Endometrium (tissue), 2 donors: ENCODE measurements around the gene CLEC2D.
"Not testable (repeated sequence)": the region's sequence is repeated elsewhere in the genome, so short reads cannot be mapped to it uniquely, and the experiment has no call there.

Experiments used
- FAIRE-seq: peaks from 2 replicates; lab custom pipeline; 2012; peaks lifted over from hg19 to GRCh38; lab: Jason Lieb, UNC
- donor health status: control.
- donor health status: control.

The CLEC2D gene

DNA sequence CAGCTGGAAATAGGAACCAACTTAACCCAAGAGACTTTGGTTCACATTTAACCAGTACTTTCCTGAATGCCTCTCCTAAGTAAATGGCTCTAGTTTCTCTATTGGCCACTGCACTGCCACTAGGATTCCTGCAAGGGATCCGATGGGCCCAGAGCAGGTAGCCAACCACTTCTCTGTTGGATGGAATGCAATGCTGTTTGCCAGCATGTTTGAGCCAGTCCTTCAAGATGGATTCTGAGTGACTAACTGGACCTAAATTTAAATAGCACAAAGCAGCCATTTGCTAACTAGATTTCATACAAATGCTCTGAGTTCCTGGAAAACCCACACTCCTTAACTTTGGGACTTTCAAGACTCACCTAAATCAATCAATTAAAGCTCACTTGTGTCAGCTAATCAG is 9.5 kb upstream of the CLEC2D start:
- FAIRE-seq = no peak

DNA sequence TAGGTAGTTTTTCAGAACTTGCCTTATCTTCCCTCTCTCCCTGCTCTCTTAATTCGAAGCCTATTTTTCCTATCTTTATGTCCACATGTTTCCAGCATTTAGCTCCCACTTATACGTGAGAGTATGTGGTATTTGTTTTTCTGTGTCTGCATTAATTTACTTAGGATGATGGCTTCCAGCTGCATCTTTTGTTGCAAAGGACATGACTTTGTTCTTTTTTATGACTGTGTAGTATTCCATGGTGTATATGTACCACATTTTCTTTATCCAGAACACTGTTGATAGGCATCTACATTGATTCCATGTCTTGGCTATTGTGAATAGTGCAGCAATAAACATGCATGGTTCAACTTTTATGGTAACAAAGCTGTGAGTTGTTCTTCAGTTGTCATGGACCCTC is 7.8 kb upstream of the CLEC2D start:
- FAIRE-seq = no peak

DNA sequence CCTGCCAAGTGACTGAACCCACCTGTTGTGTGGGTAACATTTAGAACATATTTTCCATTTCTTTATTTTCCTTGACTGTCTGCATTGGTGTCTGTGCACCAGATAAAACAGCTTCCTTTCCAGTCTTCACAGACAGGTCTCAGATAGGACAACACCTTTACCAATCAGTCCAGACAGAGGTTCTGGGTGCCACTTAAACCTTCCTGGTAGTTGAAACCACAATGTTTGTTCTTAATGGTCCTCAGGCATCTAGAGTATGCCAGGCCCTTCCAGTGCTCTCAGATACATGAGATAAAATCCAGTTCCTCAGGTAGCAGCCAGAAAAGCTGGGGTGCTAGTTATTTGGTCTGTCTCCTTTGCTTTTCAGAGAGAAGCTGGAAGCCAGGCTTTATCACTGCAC is 7.0 kb upstream of the CLEC2D start:
- FAIRE-seq = no peak

DNA sequence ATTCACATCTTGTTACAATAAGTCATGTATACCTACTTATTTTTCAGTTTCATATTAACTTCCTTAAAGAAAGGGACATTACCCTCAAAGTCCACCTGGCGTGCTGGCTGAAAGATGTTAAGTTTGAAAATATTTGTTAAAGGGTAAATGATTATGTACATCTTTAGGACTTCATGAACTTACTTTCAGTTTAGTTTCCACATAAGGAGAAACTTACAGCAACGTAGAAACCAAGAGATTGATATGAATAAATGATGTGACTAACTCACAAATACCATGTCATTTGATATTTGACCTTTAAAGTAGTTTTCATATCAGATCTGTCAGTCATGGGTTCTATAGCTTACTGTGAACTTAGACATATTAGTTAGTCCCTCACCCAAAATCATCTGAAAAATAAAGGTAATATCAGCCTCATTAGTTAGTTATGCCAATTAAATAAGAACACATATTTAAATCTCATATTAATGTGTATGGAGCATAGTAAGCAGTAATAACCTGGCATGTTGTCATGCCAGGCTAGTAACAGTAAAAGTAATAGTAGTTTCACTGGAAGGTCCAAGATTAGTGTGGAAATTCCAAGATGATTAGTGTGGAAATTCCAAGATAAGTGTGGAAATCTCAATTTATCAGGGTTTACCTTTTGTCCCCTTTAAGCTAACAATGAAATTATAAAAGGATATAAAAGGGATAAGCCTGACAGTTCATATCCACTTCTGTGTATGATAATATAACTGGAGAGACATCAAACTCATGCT is 1.9 kb upstream of the CLEC2D start:
- FAIRE-seq = no peak

DNA sequence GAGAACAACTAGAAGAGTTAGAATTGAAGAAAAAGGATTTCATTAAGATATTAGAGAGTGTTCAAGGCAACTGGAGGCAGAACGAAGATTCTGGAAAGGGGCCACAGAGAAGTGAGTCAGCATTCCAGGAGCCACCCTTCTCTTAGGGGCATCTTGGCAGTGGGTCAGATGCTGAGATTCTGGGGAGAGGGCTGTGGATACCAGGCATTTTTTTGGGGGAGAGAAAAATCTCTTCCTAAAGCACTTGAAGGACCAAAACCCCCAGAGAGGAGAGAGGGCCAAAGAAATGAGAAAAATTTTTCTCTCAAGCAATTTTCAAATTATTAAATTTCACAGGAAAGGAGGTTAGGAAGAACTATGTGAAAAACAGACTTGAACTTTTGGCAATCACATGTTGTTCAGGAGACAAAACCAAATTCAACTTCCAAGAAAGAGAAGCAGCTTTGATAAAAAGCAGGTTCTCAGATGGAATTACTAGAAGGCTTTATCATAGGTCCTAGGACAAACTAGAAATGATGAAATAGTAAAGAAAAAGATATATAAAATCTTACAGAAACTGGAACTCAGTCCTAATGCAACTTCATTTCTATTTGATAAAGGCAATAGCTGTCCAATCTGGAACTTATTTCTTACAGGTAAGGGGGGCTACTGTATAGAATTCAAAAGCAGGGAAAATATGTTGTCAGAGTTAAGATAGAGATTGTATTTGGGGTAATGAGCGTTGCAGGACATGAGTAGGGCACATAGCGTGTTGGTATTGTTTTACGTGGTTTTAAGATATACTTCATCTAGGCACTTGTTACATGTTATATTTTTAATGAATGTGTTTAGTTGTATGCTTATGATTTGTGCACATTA is 1.1 kb upstream of the CLEC2D start:
- no peak for FAIRE-seq

DNA sequence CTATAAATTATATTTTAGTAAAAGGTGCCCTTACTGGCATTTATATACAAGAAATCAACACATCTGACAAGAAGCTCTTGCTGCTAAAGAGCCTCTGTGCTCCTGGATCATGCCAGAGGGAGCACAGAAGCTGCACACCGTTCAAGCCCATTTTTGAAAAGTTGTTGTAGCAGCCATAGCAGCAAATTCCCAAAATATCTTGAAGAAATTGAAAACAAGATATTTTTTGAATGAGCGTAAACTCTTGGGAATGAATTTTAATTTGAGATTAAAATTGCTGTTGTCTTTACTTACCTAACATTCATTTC is 540 bp upstream of the CLEC2D start:
- no peak for FAIRE-seq

DNA sequence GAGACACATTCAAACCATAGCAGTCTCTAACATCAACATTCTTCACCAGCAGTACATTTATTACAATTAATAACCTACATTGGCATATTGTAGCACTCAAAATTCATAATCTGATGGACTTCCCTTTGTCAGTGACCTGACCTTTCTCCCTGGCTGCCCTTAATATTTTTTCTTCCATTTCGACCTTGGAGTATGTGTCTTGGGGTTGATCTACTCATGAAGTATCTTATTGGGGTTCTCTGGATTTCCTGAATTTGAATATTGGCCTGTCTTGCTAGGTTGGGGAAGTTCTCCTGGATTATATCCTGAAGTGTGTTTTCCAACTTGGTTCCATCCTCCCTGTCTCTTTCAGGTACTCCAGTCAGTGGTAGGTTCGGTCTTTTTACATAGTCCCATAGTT is 2.8 kb downstream of the CLEC2D start:
- FAIRE-seq = not testable (repeated sequence)

DNA sequence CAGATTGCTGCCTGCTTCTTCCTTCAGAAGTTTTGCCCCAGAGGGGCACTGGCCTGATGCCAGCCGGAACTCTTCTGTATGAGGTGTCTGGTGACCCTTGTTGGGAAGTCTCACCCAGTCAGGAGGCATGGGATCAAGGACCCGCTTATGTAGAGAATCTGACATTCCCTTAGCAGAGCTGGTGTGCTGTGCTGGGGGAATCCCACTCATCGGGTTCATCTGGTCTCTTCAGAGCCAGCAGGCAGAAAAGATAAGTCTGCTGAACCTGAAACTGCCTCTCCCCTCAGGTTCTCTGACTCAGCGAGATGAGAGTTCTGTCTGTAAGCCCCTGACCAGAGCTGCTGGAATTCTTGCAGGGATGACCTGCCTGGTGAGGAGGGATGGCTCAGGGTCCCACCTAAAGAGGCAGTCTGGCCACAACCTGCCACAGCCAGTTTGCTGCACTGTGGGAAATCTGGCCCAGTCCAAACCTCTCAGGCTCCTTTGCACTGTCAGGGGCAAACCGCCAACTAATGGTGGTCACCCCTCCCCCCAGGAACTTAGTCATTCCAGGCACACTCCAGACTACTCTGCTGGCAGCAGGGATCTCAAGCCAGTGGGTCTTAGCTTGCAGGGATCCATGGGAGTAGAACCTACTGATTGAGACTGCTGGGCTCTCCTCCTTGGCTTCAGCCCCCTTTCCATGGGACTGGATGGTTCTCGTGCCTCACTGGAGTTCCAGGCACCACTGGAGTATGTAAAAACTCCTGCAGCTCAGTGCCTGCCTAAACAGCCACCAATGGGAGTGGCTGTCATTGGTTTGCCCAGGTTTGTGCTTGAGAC is 4.1 kb downstream of the CLEC2D start:
- no peak for FAIRE-seq

DNA sequence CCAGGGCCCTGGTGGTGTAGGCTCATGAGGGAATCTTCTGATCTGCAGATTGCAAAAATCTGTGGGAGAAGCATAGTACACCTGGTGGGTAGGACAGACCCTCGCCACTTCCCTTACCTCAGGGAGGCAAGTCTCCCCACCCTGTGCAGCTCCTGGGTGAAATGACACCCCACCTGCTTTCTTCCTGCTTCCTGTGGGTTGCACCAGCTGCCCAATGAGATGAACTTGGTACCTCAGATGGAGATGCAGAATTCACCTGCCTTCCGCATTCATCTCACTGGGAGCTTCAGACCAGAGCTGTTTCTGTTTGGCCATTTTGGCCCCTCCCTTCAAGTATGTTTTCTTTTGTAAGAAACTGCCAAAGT is 4.7 kb downstream of the CLEC2D start:
- no peak for FAIRE-seq

DNA sequence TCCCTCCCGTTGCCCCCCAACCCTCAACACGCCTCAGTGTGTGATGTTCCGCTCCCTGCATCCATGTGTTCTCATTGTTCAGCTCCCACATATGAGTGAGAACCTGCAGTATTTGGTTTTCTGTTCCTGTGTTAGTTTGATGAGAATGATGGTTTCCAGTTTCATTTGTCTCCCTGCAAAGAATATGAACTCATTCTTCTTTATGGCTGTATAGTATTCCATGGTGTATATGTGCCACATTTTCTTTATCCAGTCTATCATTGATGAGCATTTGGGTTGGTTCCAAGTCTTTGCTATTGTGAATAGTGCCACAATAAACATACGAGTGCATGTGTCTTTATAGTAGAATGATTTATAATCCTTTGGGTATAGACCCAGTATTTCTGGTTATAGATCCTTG is 13.0 kb downstream of the CLEC2D start:
- not testable (repeated sequence) for FAIRE-seq

DNA sequence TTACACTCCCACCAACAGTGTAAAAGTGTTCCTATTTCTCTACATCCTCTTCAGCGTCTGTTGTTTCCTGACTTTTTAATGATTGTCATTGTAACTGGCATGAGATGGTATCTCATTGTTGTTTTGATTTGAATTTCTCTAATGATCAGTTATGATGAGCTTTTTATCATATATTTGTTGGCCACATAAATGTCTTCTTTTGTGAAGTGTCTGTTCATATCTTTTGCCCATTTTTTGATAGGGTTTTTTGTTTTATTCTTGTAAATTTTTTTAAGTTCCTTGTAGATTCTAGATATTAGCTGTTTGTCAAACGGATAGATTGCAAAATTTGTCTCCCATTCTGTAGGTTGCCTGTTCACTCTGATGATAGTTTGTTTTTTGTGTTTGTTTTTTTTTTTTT is 13.4 kb downstream of the CLEC2D start:
- peak; percentile 53 for FAIRE-seq

DNA sequence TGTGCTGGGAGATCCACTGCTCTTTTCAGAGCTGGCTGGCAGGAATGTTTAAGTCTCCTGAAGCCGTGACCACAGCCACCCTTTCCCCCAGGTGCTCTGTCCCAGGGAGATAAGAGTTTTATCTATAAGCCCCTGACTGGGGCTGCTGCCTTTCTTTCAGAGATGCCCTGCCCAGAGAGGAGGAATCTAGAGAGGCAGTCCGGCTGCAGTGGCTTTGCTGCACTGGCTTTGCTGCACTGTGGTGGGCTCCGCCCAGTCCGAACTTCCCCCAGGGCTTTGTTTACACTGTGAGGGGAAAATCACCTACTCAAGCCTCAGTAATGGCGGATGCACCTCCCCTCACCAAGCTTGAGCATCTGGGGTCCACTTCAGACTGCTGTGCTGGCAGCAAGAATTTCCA is 15.9 kb downstream of the CLEC2D start:
- not testable (repeated sequence) for FAIRE-seq

DNA sequence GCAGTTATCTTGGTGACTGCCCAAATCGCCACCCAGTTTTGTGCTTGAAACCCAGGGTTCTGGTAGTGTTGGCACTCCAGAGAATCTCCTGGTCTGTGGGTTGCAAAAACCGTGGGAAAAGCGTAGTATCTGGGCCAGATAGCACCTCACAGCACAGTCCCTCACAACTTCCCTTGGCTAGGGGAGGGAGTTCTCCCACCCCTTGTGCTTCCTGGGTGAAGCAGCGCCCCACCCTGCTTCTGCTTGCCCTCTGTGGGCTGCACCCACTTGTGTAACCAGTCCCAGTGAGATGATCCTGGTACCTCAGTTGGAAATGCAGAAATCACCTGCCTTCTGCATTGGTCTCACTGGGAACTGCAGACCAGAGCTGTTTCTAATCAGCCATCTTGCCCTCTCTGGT is 16.4 kb downstream of the CLEC2D start:
- no peak for FAIRE-seq

DNA sequence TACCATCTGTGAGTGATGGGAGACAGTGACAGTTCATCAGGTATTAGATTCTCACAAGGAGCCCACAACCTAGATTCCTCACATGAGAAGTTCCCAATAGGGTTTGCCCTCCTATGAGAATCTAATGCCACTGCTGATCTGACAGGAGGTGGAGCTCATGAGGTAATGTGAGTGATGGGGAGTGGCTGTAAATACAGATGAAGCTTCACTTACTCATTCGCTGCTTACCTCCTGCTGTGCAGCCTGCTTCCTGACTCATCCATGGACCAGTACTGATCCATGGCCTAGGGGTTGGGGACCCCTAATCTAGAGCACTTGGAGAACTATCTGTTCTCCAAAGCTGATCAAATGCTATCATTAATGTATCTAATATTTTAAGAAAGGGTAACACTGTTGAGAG is 17.7 kb downstream of the CLEC2D start:
- FAIRE-seq = no peak

DNA sequence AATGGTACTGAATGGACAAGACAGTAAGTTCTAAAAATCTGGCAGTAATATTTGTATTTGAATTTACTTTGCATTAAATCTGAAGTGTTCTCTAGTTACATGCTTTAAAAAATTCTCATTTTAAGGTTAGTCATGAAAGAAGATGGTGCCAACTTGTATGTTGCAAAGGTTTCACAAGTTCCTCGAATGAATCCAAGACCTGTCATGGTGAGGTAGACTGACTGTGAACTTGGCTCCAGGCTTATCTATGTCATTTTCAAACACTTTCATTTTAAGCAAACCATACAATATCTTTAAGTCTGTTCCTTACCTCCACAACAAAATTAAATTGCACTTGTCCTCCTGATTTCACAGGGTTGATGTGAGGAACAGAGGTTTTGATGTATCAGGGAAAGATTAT is 23.4 kb downstream of the CLEC2D start:
- FAIRE-seq = no peak

DNA sequence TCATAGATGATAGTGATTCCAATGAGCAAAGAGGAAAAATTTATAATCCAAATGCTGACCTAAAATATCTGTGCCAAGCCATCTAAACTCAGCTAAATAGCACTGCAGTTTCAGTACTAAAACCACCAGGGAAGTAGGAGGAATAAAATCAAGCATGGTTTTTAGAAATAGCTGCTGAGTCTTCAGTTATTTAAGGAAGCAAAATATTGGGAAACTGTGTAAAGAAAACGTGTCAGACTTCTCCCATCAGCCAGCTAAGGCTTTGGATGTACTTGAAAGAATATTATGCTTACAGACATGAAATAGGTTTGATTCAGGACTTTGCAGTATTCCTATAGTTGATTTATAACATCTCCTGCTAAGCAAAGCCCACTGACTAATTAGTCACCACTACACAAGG is 24.7 kb downstream of the CLEC2D start:
- FAIRE-seq = no peak

DNA sequence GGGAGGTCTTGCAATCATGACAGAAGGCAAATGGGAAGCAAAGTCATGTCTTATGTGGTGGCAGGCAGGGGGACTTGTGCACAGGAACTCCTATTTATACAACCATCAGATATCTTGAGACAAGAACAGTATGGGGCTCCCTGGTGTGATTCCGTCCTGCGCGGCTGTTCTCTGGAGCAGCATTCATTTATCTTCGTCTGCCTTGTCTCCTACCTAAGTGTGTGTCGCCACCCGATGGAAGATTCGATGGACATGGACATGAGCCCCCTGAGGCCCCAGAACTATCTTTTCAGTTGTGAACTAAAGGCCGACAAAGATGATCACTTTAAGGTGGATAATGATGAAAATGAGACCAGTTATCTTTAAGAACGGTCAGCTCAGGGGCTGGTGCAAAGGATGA is 25.6 kb downstream of the CLEC2D start:
- FAIRE-seq = not testable (repeated sequence)

DNA sequence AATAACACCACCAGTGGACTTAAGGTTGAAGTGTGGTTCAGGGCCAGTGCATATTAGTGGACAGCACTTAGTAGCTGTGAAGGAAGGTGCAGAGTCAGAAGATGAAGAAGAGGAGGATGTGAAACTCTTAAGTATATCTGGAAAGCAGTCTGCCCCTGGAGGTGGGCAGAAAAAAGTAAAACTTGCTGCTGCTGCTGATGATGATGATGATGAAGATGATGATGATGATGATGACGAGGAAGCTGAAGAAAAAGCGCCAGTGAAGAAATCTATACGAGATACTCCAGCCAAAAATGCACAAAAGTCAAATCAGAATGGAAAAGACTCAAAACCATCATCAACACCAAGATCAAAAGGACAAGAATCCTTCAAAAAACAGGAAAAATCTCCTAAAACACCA is 26.1 kb downstream of the CLEC2D start:
- FAIRE-seq = not testable (repeated sequence)

DNA sequence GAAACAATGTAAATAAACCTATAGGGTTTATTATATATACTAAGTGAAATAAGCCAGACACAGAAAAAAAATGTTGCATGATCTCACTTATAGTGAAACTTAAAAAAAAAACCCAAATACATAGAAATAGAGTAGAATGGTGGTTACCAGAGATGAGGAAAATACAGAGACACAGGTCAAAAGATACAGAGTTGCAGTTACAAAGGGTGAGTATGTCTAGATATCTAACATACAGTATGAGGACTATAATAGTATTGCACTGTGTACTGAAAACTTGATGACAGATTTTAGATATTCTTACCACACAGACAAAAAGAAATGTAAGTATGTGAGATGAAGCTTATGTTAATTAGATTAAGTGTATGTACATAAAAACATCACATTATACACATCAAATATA is 28.1 kb downstream of the CLEC2D start:
- FAIRE-seq = no peak

DNA sequence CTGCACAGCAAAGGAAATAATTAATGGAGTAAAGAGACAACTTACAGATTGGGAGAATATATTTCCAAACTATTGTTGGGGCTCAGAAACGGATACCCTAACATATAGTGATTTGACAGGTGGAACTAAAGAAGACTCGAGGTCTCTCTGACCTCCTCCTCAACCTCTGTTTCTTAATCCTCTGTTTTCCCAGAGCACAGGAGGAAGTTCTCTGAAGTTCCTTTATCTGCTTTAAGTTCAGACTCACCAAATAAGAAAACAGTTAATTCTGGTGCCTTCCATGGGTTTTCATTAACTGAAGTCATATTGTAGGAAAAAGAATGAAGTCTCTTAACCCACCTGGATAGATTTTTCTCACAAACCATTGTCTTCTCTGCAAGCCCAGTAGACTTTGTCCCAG is 29.2 kb downstream of the CLEC2D start:
- FAIRE-seq = no peak

DNA sequence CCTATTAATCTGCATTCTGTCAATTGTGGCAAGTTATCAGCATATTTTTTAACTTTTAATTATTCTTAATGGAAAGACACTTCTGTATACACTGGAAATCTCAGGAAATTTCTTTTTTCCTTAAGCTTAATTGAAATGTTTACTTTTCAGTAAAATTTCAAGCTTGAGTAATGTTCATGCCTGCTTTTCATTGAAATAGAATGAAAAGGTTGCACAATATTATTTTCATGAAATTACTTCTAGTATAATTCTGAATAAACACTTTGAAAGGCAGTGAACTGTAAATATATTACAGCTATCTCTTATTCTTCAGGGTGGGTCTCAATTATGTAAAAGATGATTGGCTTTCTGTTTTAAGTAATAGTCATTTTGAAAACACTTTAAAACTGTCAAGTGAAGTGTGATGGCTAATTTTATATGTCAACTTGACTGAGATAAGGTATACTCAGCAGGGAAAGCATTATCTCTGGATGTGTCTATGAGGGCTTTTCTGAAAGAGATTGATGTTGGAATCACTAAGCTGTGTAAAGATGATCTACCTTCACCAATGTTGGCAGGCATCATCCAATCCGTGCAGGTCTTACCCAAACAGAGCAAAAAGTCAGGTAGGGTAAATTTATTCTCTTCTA is 29.9 kb downstream of the CLEC2D start:
- no peak for FAIRE-seq

DNA sequence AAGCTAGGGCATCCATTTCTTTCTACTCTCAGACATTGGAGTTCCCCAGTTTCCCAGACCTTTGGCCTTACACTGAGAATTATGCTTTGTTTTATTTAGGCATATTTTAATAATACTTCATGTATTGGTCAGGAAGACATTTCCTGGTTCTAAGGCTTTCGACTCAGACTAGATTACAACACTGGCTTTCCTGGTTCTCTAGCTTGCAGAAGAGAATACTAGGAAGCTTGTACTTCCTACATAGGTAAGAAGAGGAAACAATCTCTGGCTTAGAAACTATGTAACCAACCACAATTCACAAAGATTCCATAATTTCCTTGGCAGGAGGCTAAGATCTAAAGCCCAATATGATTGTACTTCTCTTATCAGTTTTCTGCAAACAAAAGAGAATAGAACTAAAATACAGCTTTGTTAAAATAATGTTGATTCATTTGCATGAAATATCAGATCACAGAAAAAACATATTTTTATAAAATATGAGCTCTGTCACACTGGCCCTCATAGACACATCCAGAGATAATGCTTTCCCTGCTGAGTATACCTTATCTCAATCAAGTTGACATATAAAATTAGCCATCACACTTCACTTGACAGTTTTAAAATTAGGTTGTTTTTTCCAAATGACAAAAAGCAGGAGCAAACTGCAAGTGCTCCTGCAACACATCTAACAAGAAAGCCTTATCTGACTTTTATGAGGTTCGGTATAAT is 30.5 kb downstream of the CLEC2D start:
- FAIRE-seq = no peak
